Measurements from ENCODE around the gene ASB9. TPM values are rescaled to one million over a fixed set of nuclear protein-coding genes. Genes with fewer than 3 reads are reported as not detected.
"Not testable (repeated sequence)": the region's sequence is repeated elsewhere in the genome, so short reads cannot be mapped to it uniquely, and the experiment has no call there.

Gene ASB9
- total RNA-seq, 2 experiments from 2014 or later: 0.14 to 0.32 TPM

GRCh38 chrX:15293451-15293850 lies 23.6 kb upstream of the ASB9 start:
- CTCF ChIA-PET: no interaction called here
- DNase-seq (no peak), ATAC-seq (no peak)
- H3K4me1 Mint-ChIP-seq: no peaks in the 10 kb centered on the region
- H3K27ac Mint-ChIP-seq: no peak overlapping the region
- no peaks in the 10 kb centered on the region for H3K27me3 Mint-ChIP-seq
- intact Hi-C loops (cut with DNase I, micrococcal nuclease): no loop called here
- POLR2A ChIA-PET: no interaction called here
- no peaks in the 10 kb centered on the region for H3K9me3 Mint-ChIP-seq (ENCODE audit: low read depth)
- H3K4me3 Mint-ChIP-seq: no peak overlapping the region
- no peaks in the 10 kb centered on the region for H3K36me3 Mint-ChIP-seq (ENCODE audit: low read depth)

- no peak for DNase-seq
Observed at GRCh38 chrX:15292861-15293260, 23.0 kb upstream of the ASB9 start.

GRCh38 chrX:15277604-15278003 lies 7.7 kb upstream of the ASB9 start:
- Mint-ChIP-seq H3K36me3 (ENCODE audit: low read depth) (no peaks in the 10 kb centered on the region), H3K4me1 (no peaks in the 10 kb centered on the region), H3K4me3 (no peak overlapping the region), H3K9me3 (ENCODE audit: low read depth) (no peaks in the 10 kb centered on the region), H3K27ac (no peak overlapping the region), H3K27me3 (no peaks in the 10 kb centered on the region)
- CTCF ChIA-PET: no interaction called here
- intact Hi-C loops (cut with DNase I, micrococcal nuclease): no loop called here
- DNase-seq (no peak), ATAC-seq (no peak)
- POLR2A ChIA-PET: no interaction called here

More at GRCh38 chrX:15292861-15293260, 23.0 kb upstream of the ASB9 start:
- H3K27ac Mint-ChIP-seq: no peak overlapping the region
- ATAC-seq: no peak
- H3K36me3 Mint-ChIP-seq (ENCODE audit: low read depth): no peaks in the 10 kb centered on the region
- no peaks in the 10 kb centered on the region for H3K4me1 Mint-ChIP-seq
- ChIA-PET CTCF (no interaction called here), POLR2A (no interaction called here)
- H3K4me3 Mint-ChIP-seq: no peak overlapping the region
- H3K9me3 Mint-ChIP-seq (ENCODE audit: low read depth): no peaks in the 10 kb centered on the region
- H3K27me3 Mint-ChIP-seq: no peaks in the 10 kb centered on the region
- intact Hi-C loops (cut with DNase I, micrococcal nuclease): no loop called here

GRCh38 chrX:15274946-15275345 lies 5.1 kb upstream of the ASB9 start:
- intact Hi-C loops (cut with DNase I, micrococcal nuclease): no loop called here
- Mint-ChIP-seq H3K27me3 (no peaks in the 10 kb centered on the region), H3K4me3 (no peak overlapping the region), H3K27ac (no peak overlapping the region), H3K4me1 (peaks cover 5% of the 10 kb centered on the region), H3K36me3 (ENCODE audit: low read depth) (no peaks in the 10 kb centered on the region), H3K9me3 (ENCODE audit: low read depth) (no peaks in the 10 kb centered on the region)
- ATAC-seq (no peak), DNase-seq (no peak)
- POLR2A ChIA-PET: no interaction called here
- CTCF ChIA-PET: no interaction called here

GRCh38 chrX:15273275-15273674 lies 3.4 kb upstream of the ASB9 start:
- H3K36me3 Mint-ChIP-seq (ENCODE audit: low read depth); POLR2A ChIA-PET; DNase-seq; CTCF ChIA-PET; ATAC-seq; H3K27ac Mint-ChIP-seq; H3K4me3 Mint-ChIP-seq; H3K27me3 Mint-ChIP-seq; intact Hi-C loops (cut with DNase I, micrococcal nuclease); H3K9me3 Mint-ChIP-seq (ENCODE audit: low read depth): not testable (repeated sequence)
- peaks cover 10% of the 10 kb centered on the region for H3K4me1 Mint-ChIP-seq

GRCh38 chrX:15271757-15272156 lies 1.9 kb upstream of the ASB9 start:
- intact Hi-C loops (cut with DNase I, micrococcal nuclease): no loop called here
- Mint-ChIP-seq H3K27ac (no peak overlapping the region), H3K9me3 (ENCODE audit: low read depth) (no peaks in the 10 kb centered on the region), H3K36me3 (ENCODE audit: low read depth) (no peaks in the 10 kb centered on the region), H3K4me1 (peaks cover 10% of the 10 kb centered on the region), H3K4me3 (no peak overlapping the region), H3K27me3 (no peaks in the 10 kb centered on the region)
- ATAC-seq: no peak
- CTCF ChIA-PET: no interaction called here
- no peak for DNase-seq
- POLR2A ChIA-PET: no interaction called here

- POLR2A ChIA-PET: no interaction called here
- ATAC-seq: no peak
- H3K9me3 Mint-ChIP-seq (ENCODE audit: low read depth): no peaks in the 10 kb centered on the region
- peaks cover 10% of the 10 kb centered on the region for H3K4me1 Mint-ChIP-seq
- H3K4me3 Mint-ChIP-seq: no peak overlapping the region
- H3K27me3 Mint-ChIP-seq: no peaks in the 10 kb centered on the region
- intact Hi-C loops (cut with DNase I, micrococcal nuclease): no loop called here
- H3K36me3 Mint-ChIP-seq (ENCODE audit: low read depth): no peaks in the 10 kb centered on the region
- no peak overlapping the region for H3K27ac Mint-ChIP-seq
- CTCF ChIA-PET: no interaction called here
- no peak for DNase-seq
Observed at GRCh38 chrX:15269120-15269519, 763 bp downstream of the ASB9 start.

- CTCF ChIA-PET: no interaction called here
- intact Hi-C loops (cut with DNase I, micrococcal nuclease): no loop called here
- Mint-ChIP-seq H3K27ac (no peak overlapping the region), H3K27me3 (no peaks in the 10 kb centered on the region), H3K9me3 (ENCODE audit: low read depth) (no peaks in the 10 kb centered on the region), H3K36me3 (ENCODE audit: low read depth) (no peaks in the 10 kb centered on the region), H3K4me3 (no peak overlapping the region), H3K4me1 (no peaks in the 10 kb centered on the region)
- POLR2A ChIA-PET: no interaction called here
- ATAC-seq (no peak), DNase-seq (no peak)
Observed at GRCh38 chrX:15254852-15255251, 15.0 kb downstream of the ASB9 start.

GRCh38 chrX:15245896-15246295 lies 24.0 kb downstream of the ASB9 start:
- Mint-ChIP-seq H3K36me3 (ENCODE audit: low read depth) (no peaks in the 10 kb centered on the region), H3K4me3 (no peak overlapping the region), H3K9me3 (ENCODE audit: low read depth) (no peaks in the 10 kb centered on the region), H3K4me1 (peaks cover 9% of the 10 kb centered on the region), H3K27ac (no peak overlapping the region), H3K27me3 (no peaks in the 10 kb centered on the region)
- DNase-seq (no peak), ATAC-seq (no peak)
- intact Hi-C loops (cut with DNase I, micrococcal nuclease): loop anchor here (2.0 to 10.0 kb wide), 3 partner anchors 43 to 449 kb away; no protein-coding TSS in a partner anchor
- POLR2A ChIA-PET: no interaction called here
- CTCF ChIA-PET: no interaction called here

- no peaks in the 10 kb centered on the region for H3K9me3 Mint-ChIP-seq (ENCODE audit: low read depth)
- POLR2A ChIA-PET: no interaction called here
- H3K36me3 Mint-ChIP-seq (ENCODE audit: low read depth): no peaks in the 10 kb centered on the region
- no peak overlapping the region for H3K27ac Mint-ChIP-seq
- H3K27me3 Mint-ChIP-seq: no peaks in the 10 kb centered on the region
- CTCF ChIA-PET: interaction anchor here (0.8 to 1.2 kb wide), 2 partner anchors 97 to 101 kb away, joined by 3 to 4 read pairs; no protein-coding TSS in a partner anchor
- ATAC-seq: no peak
- H3K4me1 Mint-ChIP-seq: peaks cover 9% of the 10 kb centered on the region
- no peak for DNase-seq
- intact Hi-C loops (cut with DNase I, micrococcal nuclease): loop anchor here in 1 of 2 experiments (10.0 kb wide), 1 partner anchor 90 kb away; no protein-coding TSS in a partner anchor
- no peak overlapping the region for H3K4me3 Mint-ChIP-seq
Observed at GRCh38 chrX:15244421-15244820, 25.5 kb downstream of the ASB9 start.

GRCh38 chrX:15242899-15243555 lies 26.9 kb downstream of the ASB9 start:
- Mint-ChIP-seq H3K4me3 (no peak overlapping the region), H3K4me1 (peaks cover 9% of the 10 kb centered on the region), H3K9me3 (ENCODE audit: low read depth) (no peaks in the 10 kb centered on the region), H3K36me3 (ENCODE audit: low read depth) (no peaks in the 10 kb centered on the region), H3K27me3 (no peaks in the 10 kb centered on the region), H3K27ac (no peak overlapping the region)
- DNase-seq (peak; percentile 52), ATAC-seq (no peak)
- CTCF ChIA-PET: interaction anchor here (0.6 to 1.1 kb wide), 8 partner anchors 9 to 360 kb away, joined by 3 to 4 read pairs (median 4); no protein-coding TSS in a partner anchor
- intact Hi-C loops (cut with DNase I, micrococcal nuclease): loop anchor here (1.0 to 10.0 kb wide), 6 partner anchors 39 to 1204 kb away; no protein-coding TSS in a partner anchor
- POLR2A ChIA-PET: no interaction called here

- DNase-seq: no peak
- no peak overlapping the region for H3K27ac Mint-ChIP-seq
- H3K4me1 Mint-ChIP-seq: no peaks in the 10 kb centered on the region
- peaks cover 5% of the 10 kb centered on the region for H3K27me3 Mint-ChIP-seq
- intact Hi-C loops (cut with DNase I, micrococcal nuclease): loop anchor here in 1 of 2 experiments (10.0 kb wide), 1 partner anchor 86 kb away; no protein-coding TSS in a partner anchor
- CTCF ChIA-PET: no interaction called here
- ATAC-seq: no peak
- POLR2A ChIA-PET: no interaction called here
- no peaks in the 10 kb centered on the region for H3K9me3 Mint-ChIP-seq (ENCODE audit: low read depth)
- no peaks in the 10 kb centered on the region for H3K36me3 Mint-ChIP-seq (ENCODE audit: low read depth)
- no peak overlapping the region for H3K4me3 Mint-ChIP-seq
Observed at GRCh38 chrX:15241301-15241700, 28.6 kb downstream of the ASB9 start.

All from activated CD4-positive, alpha-beta T cell treated with anti-CD3 and anti-CD28 coated beads for 36 hours (primary cell).